KMS-11 (cell line): ENCODE results near the gene GNG3.

Experiments
- H2AFZ ChIP-seq: fragments of 200-600 bp; sonication (generic); 2 replicates; pipeline ENCODE4 v1.6.1; 2016; ENCODE audit warnings: antibody characterized with exemption, mixed run types, low read depth
- H3K27ac ChIP-seq: fragments of 200-600 bp; sonication (generic); 2 replicates; pipeline ENCODE4 v1.6.1; 2016; ENCODE audit warnings: mild to moderate bottlenecking, mixed run types
- H3K27me3 ChIP-seq: fragments of 200-600 bp; sonication (generic); 2 replicates; pipeline ENCODE4 v1.6.1; 2017; ENCODE audit warnings: mild to moderate bottlenecking, low read depth, mixed run types, moderate library complexity; ENCODE audit not compliant: insufficient read depth
- H3K36me3 ChIP-seq: fragments of 200-600 bp; sonication (generic); 2 replicates; pipeline ENCODE4 v1.6.1; 2017; ENCODE audit warnings: mild to moderate bottlenecking, mixed run types; ENCODE audit not compliant: insufficient read depth
- H3K4me1 ChIP-seq: fragments of 200-600 bp; sonication (generic); 2 replicates; pipeline ENCODE4 v1.6.1; 2016; ENCODE audit warnings: mild to moderate bottlenecking, low read depth, mixed run types; ENCODE audit not compliant: poor library complexity, severe bottlenecking
- H3K4me2 ChIP-seq: fragments of 200-600 bp; sonication (generic); 2 replicates; pipeline ENCODE4 v1.7.0; 2016; ENCODE audit warnings: mild to moderate bottlenecking, mixed run types
- H3K4me3 ChIP-seq: fragments of 200-600 bp; sonication (generic); IDR thresholded peaks from 2 replicates; pipeline ENCODE4 v1.6.1; 2017; ENCODE audit warnings: low read depth, low read length, mixed read lengths; ENCODE audit not compliant: insufficient read depth
- H3K79me2 ChIP-seq: fragments of 200-600 bp; sonication (generic); 2 replicates; pipeline ENCODE4 v1.6.1; 2016; ENCODE audit warnings: low read depth, mixed run types; ENCODE audit not compliant: insufficient read depth
- H3K9ac ChIP-seq: fragments of 200-600 bp; sonication (generic); 2 replicates; pipeline ENCODE4 v1.6.1; 2016; ENCODE audit warnings: mild to moderate bottlenecking, mixed run types
- H4K20me1 ChIP-seq: fragments of 200-600 bp; sonication (generic); 2 replicates; pipeline ENCODE4 v1.6.1; 2016; ENCODE audit warnings: mild to moderate bottlenecking, mixed run types; ENCODE audit not compliant: insufficient read depth
- CTCF ChIP-seq: fragments of 200-600 bp; sonication (generic); conservative IDR thresholded peaks from 2 replicates; pipeline ENCODE4 v1.6.1; 2017; ENCODE audit warnings: low read depth, mild to moderate bottlenecking, antibody characterized with exemption, low read length, moderate library complexity, mixed read lengths

Gene GNG3

GRCh38 chr11:62719302-62719978 lies 12.0 kb downstream of the GNG3 start:
- TF ChIP-seq CTCF: no peak
- Histone ChIP-seq H3K9ac (no peak overlapping the region), H4K20me1 (peaks cover 11% of the 10 kb centered on the region; the same call in 1 of the 2 replicates), H3K4me2 (no peak overlapping the region), H3K27me3 (no peaks in the 10 kb centered on the region), H3K4me3 (no peak overlapping the region), H3K79me2 (peaks cover 89% of the 10 kb centered on the region), H3K4me1 (peaks cover 66% of the 10 kb centered on the region), H3K27ac (no peak overlapping the region), H2AFZ (no peak overlapping the region), H3K36me3 (peaks cover 61% of the 10 kb centered on the region; the same call in 1 of the 2 replicates)

GRCh38 chr11:62721994-62722393 lies 14.5 kb downstream of the GNG3 start:
- no peak overlapping the region for H3K4me3 ChIP-seq
- no peak overlapping the region; the same call in 1 of the 2 replicates for H3K4me2 ChIP-seq
- peaks cover 16% of the 10 kb centered on the region; the same call in 1 of the 2 replicates for H4K20me1 ChIP-seq
- H3K27ac ChIP-seq: no peak overlapping the region; the same call in 1 of the 2 replicates
- peaks cover 98% of the 10 kb centered on the region for H3K79me2 ChIP-seq
- peaks cover 53% of the 10 kb centered on the region; the same call in 1 of the 2 replicates for H3K36me3 ChIP-seq
- H3K9ac ChIP-seq: no peak overlapping the region
- peaks cover 46% of the 10 kb centered on the region for H3K4me1 ChIP-seq
- TF ChIP-seq CTCF: no peak; the same call in 1 of the 2 replicates
- H3K27me3 ChIP-seq: no peaks in the 10 kb centered on the region
- H2AFZ ChIP-seq: no peak overlapping the region

- H3K36me3 ChIP-seq: peaks cover 40% of the 10 kb centered on the region; the same call in 1 of the 2 replicates
- H3K4me1 ChIP-seq: peaks cover 26% of the 10 kb centered on the region
- H3K79me2 ChIP-seq: peaks cover 84% of the 10 kb centered on the region
- no peak overlapping the region for H3K4me3 ChIP-seq
- H4K20me1 ChIP-seq: peaks cover 16% of the 10 kb centered on the region; the same call in 1 of the 2 replicates
- no peak overlapping the region for H2AFZ ChIP-seq
- no peak for TF ChIP-seq CTCF
- no peak overlapping the region; the same call in 1 of the 2 replicates for H3K27ac ChIP-seq
- no peaks in the 10 kb centered on the region for H3K27me3 ChIP-seq
- H3K9ac ChIP-seq: peak overlapping the region; percentile 77; the same call in 1 of the 2 replicates
- H3K4me2 ChIP-seq: peak overlapping the region; percentile 98
Observed at GRCh38 chr11:62724171-62724570, 16.7 kb downstream of the GNG3 start.

- H3K4me3 ChIP-seq: peak overlapping the region; percentile 47
- H3K4me2 ChIP-seq: peak overlapping the region; percentile 98
- H3K27me3 ChIP-seq: no peaks in the 10 kb centered on the region
- H2AFZ ChIP-seq: no peak overlapping the region
- H3K9ac ChIP-seq: peak overlapping the region; percentile 77
- peak overlapping the region; percentile 89 for H3K27ac ChIP-seq
- peaks cover 82% of the 10 kb centered on the region for H3K79me2 ChIP-seq
- peaks cover 32% of the 10 kb centered on the region; the same call in 1 of the 2 replicates for H3K36me3 ChIP-seq
- H4K20me1 ChIP-seq: peaks cover 16% of the 10 kb centered on the region; the same call in 1 of the 2 replicates
- peaks cover 34% of the 10 kb centered on the region for H3K4me1 ChIP-seq
- TF ChIP-seq CTCF: no peak
Observed at GRCh38 chr11:62725646-62726045, 18.2 kb downstream of the GNG3 start.
